ENCODE results near the gene WBP4. TPM values are rescaled to one million over a fixed set of nuclear protein-coding genes. Genes with fewer than 3 reads are reported as not detected.
A peak's percentile ranks its signal among the peaks of the same experiment; 100 is the strongest.

Gene WBP4
- total and polyA plus RNA-seq, 9 of the 15 experiments (the other 6 are each of a cell fraction or from before 2014, with no cell fraction given): 5.5 to 12.2 (median 7.9) TPM

DNA sequence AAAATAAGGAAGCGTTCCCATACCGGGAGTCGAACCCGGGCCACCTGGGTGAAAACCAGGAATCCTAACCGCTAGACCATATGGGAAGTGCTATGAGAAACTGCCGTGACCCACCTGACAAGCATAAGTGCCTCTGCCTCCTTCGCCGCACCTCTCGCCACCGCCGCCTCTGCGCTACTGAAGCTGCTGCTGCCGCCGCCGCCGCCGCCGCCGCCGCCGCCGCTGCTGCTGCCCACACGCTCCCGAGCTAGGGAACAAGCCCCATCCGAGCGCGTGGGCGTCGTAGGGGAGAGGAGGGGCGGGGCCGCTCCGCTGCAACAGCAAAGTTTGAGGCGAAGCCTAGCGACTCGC is 610 bp upstream of the WBP4 start (continued):
- TF ChIP-seq BRF1 (IDR thresholded peaks at IDR 0.05; ENCODE audit: borderline replicate concordance, extremely low read depth, insufficient read length) (peak; percentile 30), POLR2B (IDR thresholded peaks at IDR 0.05; ENCODE audit: low read depth, partially characterized antibody) (no peak), POLR2A (conservative IDR thresholded peaks at IDR 0.05) (0 out of 2 replicates have a peak, but pooled peaks have one; percentile 21), GMEB1 (CRISPR knock-in tag; IDR thresholded peaks at IDR 0.05) (no peak), CBFA2T3 (IDR thresholded peaks at IDR 0.05) (no peak), PURB (CRISPR knock-in tag; IDR thresholded peaks at IDR 0.05; ENCODE audit: low read depth) (no peak), SRSF7 (optimal IDR thresholded peaks at IDR 0.05; ENCODE audit: low read depth, low read length) (no peak), RBM15 (IDR thresholded peaks at IDR 0.05; ENCODE audit: insufficient read depth, low read length) (no peak), SRSF9 (IDR thresholded peaks at IDR 0.05; ENCODE audit: borderline replicate concordance, low read depth, low read length) (no peak), ZBTB12 (CRISPR knock-in tag; IDR thresholded peaks at IDR 0.05) (no peak), SETDB1 (IDR thresholded peaks at IDR 0.05; ENCODE audit: low read length) (no peak), FOXA3 (CRISPR knock-in tag; conservative IDR thresholded peaks at IDR 0.05 in 1 of 2, IDR thresholded peaks at IDR 0.05 in 1 of 2) (no peak), SP2 (IDR thresholded peaks at IDR 0.05; ENCODE audit: extremely low read depth, low read depth, low read length, poor library complexity, severe bottlenecking) (no peak), DDX20 (tag; IDR thresholded peaks at IDR 0.05; ENCODE audit: low read depth) (no peak), ERF (CRISPR knock-in tag; IDR thresholded peaks at IDR 0.05) (no peak), SREBF2 (CRISPR knock-in tag; IDR thresholded peaks at IDR 0.05) (no peak), ZEB2 (IDR thresholded peaks at IDR 0.05) (no peak), ZNF780A (CRISPR knock-in tag; IDR thresholded peaks at IDR 0.05) (no peak), ZNF644 (tag; IDR thresholded peaks at IDR 0.05; ENCODE audit: low read depth) (no peak), NUFIP1 (IDR thresholded peaks at IDR 0.05; ENCODE audit: partially characterized antibody) (no peak), RFX1 (IDR thresholded peaks at IDR 0.05) (no peak), SREBF1 (IDR thresholded peaks at IDR 0.05; ENCODE audit: borderline replicate concordance, low read depth, low read length) (no peak), MYC (IDR thresholded peaks at IDR 0.05; ENCODE audit: low read depth, low read length) (peak; percentile 9; the same call in 1 of the 2 replicates), MYC (CRISPR knock-in tag; IDR thresholded peaks at IDR 0.05; ENCODE audit: borderline replicate concordance, low read depth) (no peak), TFE3 (CRISPR knock-in tag; IDR thresholded peaks at IDR 0.05) (no peak)
- TF ChIP-seq, protein P1, sequence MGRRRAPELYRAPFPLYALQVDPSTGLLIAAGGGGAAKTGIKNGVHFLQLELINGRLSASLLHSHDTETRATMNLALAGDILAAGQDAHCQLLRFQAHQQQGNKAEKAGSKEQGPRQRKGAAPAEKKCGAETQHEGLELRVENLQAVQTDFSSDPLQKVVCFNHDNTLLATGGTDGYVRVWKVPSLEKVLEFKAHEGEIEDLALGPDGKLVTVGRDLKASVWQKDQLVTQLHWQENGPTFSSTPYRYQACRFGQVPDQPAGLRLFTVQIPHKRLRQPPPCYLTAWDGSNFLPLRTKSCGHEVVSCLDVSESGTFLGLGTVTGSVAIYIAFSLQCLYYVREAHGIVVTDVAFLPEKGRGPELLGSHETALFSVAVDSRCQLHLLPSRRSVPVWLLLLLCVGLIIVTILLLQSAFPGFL (CRISPR knock-in tag; IDR thresholded peaks at IDR 0.05): no peak

All from K562 (cell line).